Renal pelvis (tissue), 4 donors: Measurements from ENCODE around the gene BHLHE23. TPM values are rescaled to one million over a fixed set of nuclear protein-coding genes. Genes with fewer than 3 reads are reported as not detected.

Experiments
- DNase-seq: peaks from one replicate; pipeline ENCODE4 v3.0.0-alpha.2; 2013
- polyA plus RNA-seq, 3 donors: library from polyadenylated mRNA; unstranded; fragments of 120-200 nt; gene quantifications; one replicate each; pipeline ENCODE4 v1.2.1, GENCODE V29; 2013; ENCODE audit not compliant: insufficient read length in 3 of 3

The BHLHE23 gene
- polyA plus RNA-seq, 3 donors, result 0.07 TPM; not detected in 2

GRCh38 chr20:63026582-63027165, 19.9 kb upstream of the BHLHE23 start:
- no peak for DNase-seq

DNA sequence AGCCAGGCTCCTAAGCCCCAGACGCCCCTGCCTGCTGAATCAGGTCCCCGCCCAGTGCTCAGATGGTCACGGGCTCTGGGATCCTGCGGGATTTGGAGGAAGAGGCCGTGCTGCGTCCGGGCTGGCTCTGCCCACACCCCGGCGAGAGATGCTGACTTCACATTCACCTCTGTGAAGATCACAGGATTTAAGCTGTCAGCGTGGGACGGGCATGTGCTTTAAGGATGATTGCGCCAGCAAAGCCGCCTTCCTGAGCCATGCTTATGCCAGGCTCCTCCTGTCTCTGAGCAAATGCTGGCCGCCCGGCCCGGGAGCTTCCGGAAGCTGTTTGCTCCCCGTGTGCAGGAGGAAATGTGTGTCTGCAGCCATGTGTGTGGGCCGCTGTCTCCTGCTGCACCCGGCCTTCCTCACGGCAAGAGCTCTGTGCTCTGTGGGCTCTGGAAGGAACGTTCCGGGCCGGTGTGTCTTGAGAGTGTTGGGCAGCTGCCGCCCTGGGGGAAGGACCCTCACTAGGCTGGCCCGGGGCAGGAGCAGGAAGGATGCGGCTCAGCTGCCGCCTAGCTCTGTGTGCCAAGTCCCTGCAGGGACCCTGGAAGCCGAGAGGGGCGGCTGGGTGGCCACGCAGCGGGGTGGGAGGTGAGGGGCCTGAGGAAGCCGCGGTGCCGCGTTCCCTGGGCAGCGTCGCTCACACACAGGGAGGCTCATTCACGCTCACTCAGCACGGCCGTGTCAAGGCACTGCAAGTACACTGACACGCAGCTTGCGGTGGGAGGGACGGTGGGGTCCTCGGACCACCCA, 19.0 kb upstream of the BHLHE23 start:
- no peak for DNase-seq

DNA sequence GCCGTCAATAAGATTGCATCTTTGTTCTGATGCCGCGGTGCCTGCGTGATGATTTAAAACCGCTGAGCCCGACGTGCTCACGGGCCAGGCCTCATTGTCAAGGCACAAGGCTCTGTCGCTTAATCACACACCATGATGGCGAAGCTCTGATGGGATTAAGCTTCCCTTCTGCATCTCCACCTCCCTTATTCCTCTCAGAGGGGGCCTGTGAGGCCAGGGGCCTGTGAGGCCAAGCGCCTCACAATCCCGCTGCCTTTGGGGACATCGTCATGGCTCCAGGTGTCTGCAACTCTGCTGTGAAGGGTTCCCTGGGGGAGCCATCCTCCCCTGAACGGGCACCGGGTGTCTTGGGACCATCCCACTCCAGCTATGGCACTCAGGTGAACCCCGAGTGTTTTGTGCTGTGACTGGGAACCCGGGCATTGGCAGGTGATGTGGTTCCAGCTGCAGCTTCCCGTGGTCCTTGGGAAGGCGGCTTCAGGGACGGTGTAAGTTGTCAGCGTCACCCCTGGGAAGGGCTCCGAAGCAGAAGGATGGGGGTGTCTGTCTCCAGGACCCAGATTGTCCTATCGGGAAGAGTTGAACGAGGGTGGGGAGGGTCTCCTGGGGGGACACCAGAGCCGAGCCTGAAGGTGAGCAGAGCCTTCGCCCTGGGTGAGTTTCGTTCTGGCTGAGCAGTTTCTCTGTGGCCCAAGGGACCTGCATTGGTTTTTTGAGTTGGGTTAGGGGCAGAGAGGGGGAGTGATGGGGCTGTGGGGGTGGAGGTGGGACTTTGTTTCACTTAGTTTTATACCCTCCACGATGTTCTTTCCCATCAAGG, 18.0 kb upstream of the BHLHE23 start:
- DNase-seq, result no peak

- no peak for DNase-seq
Observed at GRCh38 chr20:63023936-63024571, 17.3 kb upstream of the BHLHE23 start.

DNA sequence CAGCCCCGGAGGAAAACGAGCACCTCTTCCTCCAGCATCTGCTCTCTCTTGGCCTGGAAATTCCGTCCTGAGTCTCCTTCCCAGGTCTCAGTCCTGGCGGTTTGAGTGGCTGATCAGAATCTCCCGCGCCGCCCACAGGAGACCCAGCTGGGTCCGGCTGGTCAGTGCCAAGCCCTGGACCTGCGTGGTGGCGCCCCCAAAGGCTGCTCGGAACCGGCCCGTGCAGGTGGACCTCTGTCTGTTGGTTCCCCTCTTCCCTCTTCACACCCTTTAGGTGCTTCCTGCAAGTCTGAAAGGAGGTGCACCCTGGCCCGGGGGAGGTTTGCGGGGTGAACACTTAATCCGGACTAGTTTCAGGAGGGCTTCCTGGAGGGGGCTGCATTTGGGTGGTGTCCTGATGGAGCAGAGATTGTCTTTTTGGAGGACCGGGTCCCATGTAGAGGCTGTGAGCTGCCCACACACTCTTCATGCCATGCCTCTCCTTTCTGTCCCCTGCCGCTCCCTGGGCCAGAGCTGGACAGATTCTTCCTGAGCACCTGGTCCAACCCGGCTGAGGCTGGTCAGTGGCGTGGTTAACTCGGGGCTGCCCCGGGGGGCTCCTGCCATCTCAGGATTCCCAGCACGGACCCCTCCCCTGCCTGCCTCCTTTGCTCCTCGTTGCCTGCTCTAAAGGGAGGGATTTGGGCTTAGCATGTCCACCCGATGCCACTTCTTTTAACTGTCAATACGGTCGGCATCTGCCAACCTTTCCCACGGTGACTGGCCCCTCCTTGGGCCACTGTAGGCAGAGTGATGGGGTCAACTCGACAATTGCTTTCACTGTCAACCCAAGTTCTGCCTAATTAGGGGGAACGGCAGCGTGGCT, 16.5 kb upstream of the BHLHE23 start:
- DNase-seq, result no peak

DNA sequence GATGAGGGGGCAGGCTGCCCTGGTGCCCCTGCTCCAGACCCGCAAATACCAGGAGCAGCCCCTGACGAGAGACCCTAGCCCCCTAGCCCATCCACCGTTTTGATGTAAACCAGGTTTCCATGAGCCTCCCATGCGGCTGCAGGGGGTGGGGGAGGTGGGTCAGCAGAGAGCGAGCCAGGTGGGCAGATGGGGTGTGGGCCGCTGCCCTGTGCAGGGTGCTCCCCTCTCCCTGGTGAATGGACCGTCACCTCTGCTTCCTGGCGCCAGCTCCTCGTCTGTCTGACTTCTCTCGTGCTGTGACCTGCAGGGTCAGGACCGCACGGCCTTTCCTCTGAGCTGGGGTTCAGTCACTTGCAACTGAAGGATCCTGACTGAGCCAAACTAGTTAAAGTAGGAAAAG, 15.7 kb upstream of the BHLHE23 start:
- no peak for DNase-seq

- no peak for DNase-seq
Observed at GRCh38 chr20:63021356-63022321, 14.9 kb upstream of the BHLHE23 start.

GRCh38 chr20:63020681-63021080, 13.9 kb upstream of the BHLHE23 start:
- no peak for DNase-seq

GRCh38 chr20:63017826-63018411, 11.2 kb upstream of the BHLHE23 start:
- no peak for DNase-seq

DNA sequence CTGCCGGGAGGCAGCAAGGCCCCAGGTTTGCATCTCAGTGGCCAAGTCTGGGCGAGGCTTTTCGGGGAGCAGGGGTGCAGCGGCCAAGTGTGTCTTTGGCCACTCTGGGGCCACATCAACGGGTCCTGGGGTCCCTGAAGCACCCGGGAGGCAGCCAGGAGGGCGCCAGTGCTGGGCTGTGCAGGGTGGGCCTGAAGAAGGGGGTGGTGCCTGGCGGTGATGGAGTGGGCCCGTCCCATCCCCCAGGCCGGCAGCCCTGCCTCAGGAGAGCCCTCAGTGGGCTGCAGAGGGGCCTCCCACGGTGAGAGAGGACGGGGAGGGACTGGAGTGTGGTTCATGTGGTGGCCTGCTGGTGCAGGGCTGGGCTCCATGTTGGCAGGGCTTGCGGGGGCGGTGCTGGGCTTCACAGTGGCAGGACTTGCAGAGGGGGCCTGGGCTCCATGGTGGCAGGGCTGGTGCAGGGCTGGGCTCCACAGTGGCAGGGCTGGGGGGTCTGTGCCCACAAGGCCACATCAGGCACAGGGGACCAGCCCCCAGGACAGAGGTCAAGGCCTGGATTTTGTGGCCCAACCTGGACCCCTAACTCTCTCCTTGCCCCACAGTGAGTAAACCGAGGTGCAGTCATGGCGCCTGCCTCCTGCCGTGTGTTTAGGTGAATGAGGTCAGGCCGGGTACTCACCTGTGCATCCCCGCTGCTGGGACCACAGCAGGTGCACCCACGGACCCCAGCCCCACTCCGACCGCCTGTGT, 10.5 kb upstream of the BHLHE23 start:
- DNase-seq, result no peak

DNA sequence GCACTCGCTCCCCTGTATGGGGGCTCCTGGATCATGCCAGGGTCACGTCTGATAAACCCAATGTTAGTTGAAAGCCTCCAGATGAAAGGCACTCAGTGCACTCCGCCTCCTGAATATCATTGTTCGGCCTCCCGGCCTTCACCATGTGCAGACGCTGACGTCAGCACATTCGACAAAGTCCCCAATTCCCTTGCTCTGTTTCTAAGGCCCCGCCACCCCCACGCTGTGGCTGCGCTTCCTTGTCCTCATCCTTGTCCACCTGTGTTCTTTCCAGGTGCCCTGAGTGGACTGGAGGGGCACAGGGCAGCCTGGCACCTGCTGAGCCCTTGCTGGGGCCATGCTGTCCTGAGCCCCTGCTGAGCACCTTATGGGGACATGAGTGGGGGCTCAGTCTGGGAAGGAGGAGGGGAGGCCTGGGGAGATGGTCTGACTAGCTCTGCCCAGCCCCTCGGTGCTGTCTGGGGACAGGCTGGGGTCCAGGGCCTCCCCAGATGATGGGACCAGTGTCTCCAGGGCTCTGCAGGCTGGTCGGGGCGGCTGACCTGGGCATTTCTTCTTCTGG, 9.8 kb upstream of the BHLHE23 start:
- DNase-seq, result no peak

GRCh38 chr20:63015662-63016361, 9.0 kb upstream of the BHLHE23 start:
- DNase-seq, result no peak

DNA sequence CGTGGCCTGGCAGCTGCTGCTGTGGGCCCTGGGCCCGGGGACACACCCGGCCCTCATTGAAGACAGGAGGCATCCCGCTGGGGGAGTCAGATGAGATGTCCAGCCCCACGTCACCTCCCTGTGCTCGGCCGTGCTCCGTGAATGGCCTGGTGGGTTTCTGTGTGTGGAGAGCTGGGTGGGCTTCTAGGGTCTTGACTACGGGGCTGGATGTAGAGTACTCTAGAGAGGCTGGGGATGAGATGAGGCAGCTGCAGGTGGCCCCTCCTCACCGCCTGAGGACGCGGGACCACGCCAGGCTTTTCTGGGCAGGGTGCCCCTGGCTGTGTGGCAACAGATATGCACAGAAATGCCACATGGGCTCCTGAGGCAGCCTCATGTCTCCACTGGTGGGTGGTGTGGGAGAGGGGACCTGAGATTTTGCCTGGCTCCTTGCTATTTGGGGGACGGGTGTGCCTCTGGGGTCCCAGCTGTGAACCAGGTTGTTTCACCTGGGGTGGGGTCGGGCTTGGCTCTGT, 8.4 kb upstream of the BHLHE23 start:
- no peak for DNase-seq

DNA sequence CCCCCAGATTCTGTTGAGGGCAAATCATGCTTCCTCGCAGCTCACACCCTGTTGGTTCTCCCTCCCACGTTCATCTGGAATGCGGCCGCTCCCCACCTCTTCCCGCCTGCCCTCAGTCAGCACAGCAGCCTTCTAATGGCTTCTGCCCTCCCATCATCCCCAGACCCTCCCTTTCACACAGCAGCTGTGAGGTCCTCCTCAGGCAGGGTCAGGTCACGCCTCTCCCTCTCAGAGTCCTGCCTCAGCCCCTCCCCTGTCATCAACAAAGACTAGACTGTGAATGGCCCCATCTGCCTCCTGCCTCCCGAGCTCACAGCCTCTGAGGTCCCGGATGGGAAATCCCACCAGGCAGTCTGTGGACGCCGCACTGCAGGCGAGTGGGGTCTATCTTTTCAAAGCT, 7.9 kb upstream of the BHLHE23 start:
- no peak for DNase-seq

DNA sequence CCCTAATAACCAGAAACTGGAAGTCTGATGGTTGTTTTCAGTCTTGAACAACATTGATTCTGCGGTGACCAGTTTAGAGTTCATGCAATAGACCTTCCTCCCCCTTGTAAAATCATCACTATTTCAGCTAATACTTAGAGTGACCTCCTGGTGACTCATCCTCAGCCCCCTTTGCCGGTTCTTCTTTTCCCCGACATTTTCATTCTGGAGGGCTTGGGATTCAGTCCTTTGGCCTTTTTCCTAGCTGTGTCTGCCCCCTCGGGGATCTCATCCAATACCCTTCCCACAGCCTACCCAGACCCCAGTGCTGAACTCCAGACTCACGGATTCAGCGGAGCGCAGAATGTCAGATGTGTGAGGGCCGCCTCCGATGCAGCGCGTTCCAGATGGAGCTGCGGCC, 7.5 kb upstream of the BHLHE23 start:
- no peak for DNase-seq

GRCh38 chr20:63013207-63013606, 6.4 kb upstream of the BHLHE23 start:
- DNase-seq, result no peak

DNA sequence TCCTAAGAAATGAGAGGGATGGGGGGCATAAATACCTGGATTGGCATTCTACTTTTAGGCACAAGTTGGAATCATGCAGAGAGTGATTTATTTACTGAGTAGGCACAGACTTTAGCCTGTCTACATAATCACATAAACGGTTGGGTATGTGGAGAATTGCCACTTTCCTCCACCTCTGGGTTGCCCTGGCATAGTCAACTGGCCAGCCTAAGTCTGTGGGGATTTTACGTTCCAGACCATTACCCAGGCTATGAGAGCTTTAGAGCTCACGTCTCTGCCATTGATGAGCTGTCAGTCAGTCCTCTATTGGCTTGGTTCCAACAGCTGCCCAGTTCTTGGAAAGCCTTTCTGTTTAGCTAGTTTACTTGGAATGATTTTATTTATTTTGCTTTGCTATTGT, 5.0 kb upstream of the BHLHE23 start:
- no peak for DNase-seq
